ENCODE data around the gene DDX56. TPM values are rescaled to one million over a fixed set of nuclear protein-coding genes. Genes with fewer than 3 reads are reported as not detected.
A peak's percentile ranks its signal among the peaks of the same experiment; 100 is the strongest.
"Not testable (repeated sequence)": the region's sequence is repeated elsewhere in the genome, so short reads cannot be mapped to it uniquely, and the experiment has no call there.

Gene DDX56
- total RNA-seq, 1 experiment from 2014 or later = 124 TPM

DNA sequence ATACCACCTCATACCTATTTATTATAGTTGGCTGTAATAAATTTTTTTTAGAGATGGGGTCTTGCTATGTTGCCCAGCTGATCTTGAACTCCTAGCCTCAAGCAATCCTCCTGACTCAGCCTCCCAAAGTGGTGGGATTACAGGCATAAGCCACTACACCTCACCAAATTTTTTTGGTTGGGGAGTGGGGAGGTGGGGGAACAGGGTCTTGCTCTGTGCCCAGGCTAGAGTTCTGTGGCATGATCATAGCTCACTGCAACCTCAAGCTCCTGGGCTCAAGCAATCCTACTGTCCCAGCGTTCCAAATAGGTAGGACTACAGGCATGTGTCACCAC lies 28.8 kb upstream of the DDX56 start:
- no peak for DNase-seq (ENCODE audit: low spot score)
- in situ Hi-C loops (cut with HindIII; ENCODE audit: low sequenced_read_pairs) = no loop called here

DNA sequence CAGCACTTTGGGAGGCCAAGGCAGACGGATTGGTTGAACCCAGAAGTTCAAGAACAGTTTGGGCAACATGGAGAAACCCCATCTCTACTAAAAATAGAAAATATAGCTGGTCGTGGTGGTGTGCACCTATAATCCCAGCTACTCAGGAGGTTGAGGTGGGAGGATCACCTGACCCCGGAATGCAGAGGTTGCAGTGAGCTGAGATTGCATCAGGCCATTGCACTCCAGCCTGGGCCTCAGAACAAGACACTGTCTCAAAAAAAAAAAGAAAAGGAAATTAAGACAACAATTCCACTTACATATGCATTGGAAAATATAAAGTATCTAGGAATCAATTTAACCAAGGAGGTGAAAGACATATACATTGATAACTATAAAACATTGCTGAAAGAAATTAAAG lies 25.5 kb upstream of the DDX56 start:
- no peak for DNase-seq (ENCODE audit: low spot score)
- in situ Hi-C loops (cut with HindIII; ENCODE audit: low sequenced_read_pairs) = no loop called here

DNA sequence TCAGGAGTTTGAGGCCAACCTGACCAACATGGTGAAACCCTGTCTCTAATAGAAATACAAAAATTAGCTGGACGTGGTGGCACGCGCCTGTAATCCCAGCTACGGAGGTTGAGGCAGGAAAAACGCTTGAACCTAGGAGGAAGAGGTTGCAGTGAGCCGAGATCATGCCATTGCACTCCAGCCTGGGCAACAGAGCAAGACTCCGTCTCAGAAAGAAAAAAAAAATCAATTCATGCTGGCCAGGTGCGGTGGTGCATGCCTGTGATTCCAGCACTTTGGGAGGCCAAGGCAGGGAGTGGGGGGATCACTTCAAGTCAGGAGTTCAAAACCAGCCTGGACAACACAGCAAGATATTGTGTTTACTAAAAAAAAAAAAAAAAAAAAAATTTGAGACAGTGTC lies 23.5 kb upstream of the DDX56 start:
- in situ Hi-C loops (cut with HindIII; ENCODE audit: low sequenced_read_pairs); DNase-seq (ENCODE audit: low spot score): not testable (repeated sequence)

DNA sequence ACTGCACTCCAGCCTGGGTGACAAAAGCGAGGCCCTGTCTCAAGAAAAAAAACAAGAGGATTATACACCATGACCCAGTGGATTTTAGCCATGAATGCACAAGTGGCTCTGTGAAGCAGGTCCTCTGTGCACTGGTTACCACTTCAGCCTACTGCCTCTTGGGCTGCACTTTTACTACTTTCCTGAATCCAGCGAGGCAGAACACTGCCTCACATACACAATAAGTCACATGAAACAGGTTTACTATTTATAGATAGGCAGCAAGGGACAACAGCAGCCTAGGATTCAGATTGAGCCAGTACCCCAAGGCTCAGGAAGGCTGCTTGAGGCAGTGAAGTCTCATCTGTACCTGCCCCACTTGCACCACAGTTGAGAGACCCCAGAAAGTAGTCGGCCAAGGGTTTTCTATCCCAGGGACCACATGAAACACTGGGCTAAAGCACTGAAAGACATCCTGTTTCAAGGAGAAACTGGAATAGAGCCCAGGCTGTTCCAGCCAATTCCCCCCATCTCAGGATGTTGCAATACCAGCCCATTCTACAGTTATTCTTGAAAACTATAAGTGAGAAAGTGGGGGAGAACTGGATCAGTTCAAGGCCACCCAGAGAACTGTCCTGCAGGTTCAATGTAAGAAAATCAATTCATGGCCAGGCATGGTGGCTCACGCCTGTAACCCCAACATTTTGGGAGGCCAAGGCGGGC lies 22.4 kb upstream of the DDX56 start:
- DNase-seq (ENCODE audit: low spot score) = no peak
- in situ Hi-C loops (cut with HindIII; ENCODE audit: low sequenced_read_pairs) = no loop called here

DNA sequence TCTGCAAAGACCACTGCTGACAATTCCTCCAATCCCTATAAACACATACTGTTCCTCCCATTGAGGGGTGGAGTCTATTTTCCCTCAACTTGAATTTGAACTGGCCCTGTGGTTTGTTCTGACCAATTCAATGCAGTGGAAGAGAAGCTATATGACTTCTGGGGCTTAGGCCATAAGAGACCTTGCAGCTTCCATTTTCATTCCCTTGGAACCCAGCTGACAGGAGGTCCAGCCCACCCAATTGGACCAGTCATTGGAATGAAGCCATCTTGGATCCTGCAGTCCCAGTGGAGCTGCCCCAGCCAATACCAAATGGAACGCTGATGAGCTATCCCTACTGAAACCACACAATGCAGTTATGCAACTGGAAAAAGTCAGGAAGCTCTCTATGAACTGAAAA lies 17.2 kb upstream of the DDX56 start:
- in situ Hi-C loops (cut with HindIII; ENCODE audit: low sequenced_read_pairs) = no loop called here
- DNase-seq (ENCODE audit: low spot score) = no peak

DNA sequence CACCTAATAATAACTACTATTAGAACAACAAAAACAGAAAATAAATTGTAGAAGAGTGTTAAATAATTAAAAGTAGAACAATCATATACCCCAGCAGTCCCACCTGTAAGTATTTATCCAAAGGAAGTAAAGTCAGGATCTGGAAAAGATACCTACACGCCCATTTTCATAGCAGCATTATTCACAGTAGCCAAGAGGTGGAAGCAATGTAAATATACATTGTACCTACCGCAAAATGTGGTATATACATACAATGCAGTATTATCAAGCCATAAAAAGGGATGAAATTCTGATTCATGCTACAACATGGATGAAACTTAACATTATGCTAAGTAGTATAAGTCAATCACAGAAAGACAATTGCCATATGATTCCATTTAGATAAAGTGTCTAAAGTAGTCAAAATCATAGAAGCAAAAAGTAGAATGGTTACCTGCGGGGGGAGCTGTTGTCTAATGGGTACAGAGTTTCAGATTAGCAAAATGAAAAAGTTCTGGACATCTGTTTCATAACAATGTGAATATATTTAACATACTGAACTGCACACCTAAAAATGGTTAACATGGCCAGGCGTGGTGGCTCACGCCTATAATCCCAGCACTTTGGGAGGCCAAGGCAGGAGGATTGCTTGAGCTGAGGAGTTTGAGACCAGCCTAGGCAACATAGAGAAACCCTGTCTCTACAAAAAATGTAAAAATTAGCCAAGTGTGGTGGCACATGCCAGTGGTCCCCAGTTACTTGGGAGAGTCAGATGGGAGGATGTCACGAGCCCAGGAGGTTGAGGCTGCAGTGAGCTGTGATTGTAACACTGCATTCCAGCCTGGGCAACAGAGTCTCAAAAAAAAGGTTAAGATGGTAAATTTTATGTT lies 14.4 kb upstream of the DDX56 start:
- peak; percentile 50 for DNase-seq (ENCODE audit: low spot score)
- in situ Hi-C loops (cut with HindIII; ENCODE audit: low sequenced_read_pairs) = no loop called here

DNA sequence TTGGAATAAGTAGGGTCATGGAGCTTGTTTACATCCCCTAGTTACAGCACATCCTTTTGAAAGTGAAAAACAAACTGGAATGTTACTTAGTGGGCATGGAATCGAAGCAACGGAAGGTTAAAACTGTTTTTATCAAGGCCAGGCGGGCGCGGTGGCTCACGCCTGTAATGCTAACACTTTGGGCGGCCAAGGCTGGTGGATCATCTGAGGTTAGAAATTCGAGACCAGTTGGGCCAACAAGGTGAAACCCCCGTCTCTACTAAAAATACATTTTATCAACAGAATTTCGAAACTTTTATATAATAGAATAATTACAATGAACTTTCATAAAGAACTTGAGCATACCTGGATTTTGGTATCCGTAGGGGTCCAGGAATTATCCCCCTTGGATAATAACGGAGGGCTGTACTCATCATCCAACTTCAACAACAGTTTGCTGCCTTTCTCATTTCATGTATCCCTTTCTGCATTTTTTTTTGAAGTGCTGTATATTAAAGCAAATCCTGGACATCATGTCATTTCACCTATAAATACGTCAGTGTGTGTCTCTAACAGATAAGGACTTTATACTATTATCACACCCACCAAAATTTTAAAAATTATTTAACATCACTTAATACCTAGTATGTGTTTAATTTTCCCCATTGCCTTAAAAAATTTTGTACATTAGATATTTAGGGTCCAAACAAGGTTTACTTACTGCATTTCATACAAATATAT lies 9.6 kb upstream of the DDX56 start:
- in situ Hi-C loops (cut with HindIII; ENCODE audit: low sequenced_read_pairs) = no loop called here

DNA sequence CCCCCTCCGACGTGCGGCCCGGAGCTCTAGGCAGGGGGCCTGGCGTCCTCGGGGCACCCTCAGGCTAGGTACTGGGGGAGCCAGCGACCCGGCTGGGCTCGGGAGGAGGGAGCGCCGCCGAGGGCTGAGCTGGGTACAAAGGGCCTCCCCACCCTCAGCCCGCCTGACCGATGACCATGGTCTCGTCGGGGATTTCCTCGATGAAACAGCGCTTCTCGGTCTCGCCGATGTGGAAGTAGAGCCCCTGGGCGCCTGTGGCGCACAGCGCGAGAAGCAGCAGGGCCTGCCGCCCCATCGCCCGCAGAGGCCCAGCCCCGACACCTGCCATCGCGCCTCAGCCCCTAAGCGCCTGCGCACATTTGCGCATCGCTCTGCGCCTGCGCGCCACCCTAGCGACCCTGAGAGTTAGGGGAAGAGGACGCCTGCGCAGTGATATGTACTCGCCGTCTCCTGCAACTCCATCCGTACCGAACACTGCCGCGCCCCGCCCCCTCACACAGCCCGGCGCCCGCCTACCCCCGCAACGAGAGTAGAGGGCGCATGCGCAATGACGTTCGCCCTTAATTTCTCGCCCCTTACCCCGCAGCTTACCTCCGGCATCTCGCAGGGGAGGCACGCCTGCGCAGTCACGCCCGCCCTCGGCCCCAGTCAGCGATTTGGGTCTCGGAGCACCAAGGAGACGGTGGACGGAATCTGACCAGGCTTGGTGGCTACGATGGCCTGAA lies 8.3 kb upstream of the DDX56 start, which contains the start of gene TMED4:
TMED4 (minus strand) TSS at position 353 of the 725 bp plus-strand sequence; CDS start at position 328, 25 bp downstream.
- in situ Hi-C loops (cut with HindIII; ENCODE audit: low sequenced_read_pairs) = no loop called here
- DNase-seq (ENCODE audit: low spot score) = peak; percentile 98

More for the DNA sequence above, 9.6 kb upstream of the DDX56 start:
- DNase-seq (ENCODE audit: low spot score) = no peak

DNA sequence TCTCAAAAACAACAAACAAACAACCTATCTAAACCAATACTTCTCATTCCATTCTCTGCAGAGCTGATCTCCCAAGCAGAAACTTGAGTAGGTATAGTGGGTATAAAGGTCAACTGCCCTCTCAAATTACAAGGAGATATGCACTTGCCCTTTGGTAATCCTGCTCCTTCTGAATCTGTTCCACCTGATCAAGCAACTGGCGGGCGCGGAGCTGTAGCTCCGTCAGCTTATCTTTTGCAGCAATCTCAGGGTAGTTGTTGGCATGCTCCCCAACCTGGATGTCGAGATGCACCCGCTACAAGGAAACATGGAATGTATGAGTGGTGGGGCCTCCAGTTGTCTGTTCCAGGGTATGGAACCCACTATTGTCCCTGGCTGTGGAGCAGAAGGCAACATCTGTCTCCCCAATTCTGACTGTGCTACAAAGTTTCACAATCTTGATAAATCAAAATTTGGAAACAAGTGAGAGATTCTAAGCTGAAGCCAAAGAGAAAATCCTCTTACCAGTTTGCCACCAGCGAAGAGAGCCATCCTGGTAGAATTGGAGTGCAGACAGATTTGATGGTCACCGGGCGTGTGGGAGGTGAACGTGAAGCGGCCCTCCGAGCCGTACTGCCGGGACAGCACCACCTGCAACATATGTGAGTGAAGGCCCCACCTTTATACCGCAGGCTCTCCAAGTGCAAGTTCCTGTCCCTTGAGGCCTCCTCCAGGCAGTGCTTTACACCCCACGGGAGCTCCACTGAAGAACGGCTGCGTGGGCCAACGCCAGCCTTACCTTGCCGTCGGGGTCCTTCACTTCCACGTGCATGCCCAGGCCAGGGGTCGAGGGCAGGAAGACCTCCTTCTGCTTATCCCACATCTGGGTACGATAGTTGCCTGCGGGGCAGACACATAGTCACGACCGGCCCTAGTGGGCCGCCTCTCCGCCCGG lies 7.5 kb upstream of the DDX56 start:
- in situ Hi-C loops (cut with HindIII; ENCODE audit: low sequenced_read_pairs) = no loop called here
- DNase-seq (ENCODE audit: low spot score) = no peak

DNA sequence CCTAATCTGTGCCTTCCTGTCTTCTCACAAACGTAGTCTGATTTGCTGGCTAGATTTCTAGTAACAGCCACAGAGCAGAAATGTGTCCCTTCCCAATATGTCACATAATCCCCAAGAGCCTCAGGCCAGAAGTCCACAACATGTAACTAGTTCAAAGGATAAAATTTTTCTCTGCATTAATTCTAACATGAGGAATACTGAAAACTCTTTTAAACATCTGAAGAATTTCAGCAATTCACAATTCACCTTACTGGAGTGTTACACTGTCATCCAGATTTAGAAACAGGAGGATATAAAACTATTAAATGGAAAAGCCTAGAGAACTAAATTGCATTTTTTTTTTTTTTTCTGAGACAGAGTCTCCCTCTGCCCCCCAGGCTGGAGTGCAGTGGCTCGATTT lies 2.5 kb upstream of the DDX56 start:
- in situ Hi-C loops (cut with HindIII; ENCODE audit: low sequenced_read_pairs) = no loop called here

DNA sequence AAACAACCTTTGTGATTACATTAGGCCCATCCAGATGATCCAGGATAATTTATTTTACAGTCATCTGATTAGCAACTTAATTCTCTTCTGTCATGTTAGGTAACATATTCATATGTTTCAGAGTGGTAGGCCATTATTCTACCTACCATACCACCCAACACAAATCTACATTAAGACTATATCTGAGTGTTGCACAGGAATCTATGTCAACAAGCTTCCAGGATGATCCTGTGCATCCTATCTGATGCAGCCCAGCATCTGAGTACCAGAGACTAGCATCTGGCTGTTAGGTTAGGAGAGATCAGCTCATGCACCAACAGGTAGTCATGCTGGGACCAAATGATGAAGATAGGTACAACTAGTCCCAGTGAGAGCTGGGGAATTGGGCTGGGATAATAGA lies 1.3 kb upstream of the DDX56 start:
- in situ Hi-C loops (cut with HindIII; ENCODE audit: low sequenced_read_pairs) = no loop called here
- no peak for DNase-seq (ENCODE audit: low spot score)

More for the DNA sequence above, 2.5 kb upstream of the DDX56 start:
- no peak for DNase-seq (ENCODE audit: low spot score)

DNA sequence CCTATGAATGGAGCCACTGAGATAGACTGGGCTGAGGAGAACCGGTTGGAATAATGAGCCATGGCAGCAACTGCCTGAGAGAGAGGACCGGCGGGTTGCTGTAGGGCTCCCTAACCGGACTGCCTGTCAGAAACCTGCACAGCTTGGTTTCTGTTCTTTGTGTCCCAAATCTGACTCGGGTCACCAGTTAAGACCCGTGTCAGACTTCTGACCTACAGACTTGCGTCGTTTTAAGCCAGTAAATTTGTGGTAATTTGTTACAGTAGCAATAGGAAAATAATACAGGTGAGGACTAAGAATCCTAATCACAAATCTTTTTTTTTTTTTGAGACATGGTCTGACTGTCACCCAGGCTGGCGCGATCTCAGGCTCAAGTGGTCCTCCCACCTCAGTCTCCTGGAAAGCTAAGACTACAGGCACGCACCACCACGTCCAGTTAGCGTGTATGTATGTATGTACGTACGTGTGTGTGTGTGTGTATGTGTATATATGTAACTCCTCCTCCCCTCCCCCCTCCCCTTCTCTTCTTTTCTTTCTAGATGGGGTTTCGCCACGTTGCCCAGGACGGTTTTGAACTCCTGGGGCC lies 672 bp upstream of the DDX56 start:
- in situ Hi-C loops (cut with HindIII; ENCODE audit: low sequenced_read_pairs) = loop anchor here (25.0 kb wide), 1 partner anchor 137 kb away; no protein-coding TSS in a partner anchor
- no peak for DNase-seq (ENCODE audit: low spot score)

DNA sequence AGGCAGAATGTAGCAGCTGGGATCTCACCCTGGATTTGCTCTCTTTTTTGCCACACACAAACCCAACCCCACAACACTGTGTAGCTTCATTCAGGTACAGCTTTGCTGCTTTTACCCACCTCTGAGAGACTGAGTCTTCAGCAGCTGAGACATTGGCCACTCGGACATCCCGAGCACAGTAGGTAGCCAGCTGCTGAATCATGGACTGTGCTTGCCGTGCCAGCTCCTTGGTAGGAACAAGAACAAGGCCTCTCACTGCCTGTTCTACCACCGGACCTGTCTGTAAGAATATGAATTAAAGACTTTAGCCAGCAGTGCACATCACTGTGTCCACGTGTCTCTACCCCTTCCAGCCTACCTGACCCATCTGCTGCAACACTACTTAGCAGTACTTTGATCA lies 937 bp downstream of the DDX56 start:
- in situ Hi-C loops (cut with HindIII; ENCODE audit: low sequenced_read_pairs) = loop anchor here (25.0 kb wide), 1 partner anchor 135 kb away; no protein-coding TSS in a partner anchor
- DNase-seq (ENCODE audit: low spot score) = no peak

DNA sequence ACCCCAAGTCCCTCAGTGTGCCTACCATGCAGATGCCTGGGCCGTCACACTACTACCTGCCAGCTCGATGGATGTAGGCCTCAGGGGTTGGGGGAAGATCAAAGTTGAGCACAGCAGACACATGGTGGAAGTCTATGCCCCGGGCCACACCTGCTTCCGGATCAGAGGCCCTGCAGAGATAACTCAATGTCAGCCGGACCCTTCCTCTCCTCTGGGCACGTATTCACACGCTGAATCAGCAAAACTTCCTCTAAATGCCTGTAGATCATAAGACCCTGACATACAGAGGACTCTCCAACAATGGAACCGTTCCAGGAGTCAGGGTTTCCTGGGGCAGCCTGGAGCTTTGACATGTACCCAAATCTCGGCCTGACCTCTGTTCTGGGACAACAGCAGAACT lies 3.7 kb downstream of the DDX56 start:
- in situ Hi-C loops (cut with HindIII; ENCODE audit: low sequenced_read_pairs) = loop anchor here (25.0 kb wide), 1 partner anchor 133 kb away; no protein-coding TSS in a partner anchor
- DNase-seq (ENCODE audit: low spot score) = no peak

DNA sequence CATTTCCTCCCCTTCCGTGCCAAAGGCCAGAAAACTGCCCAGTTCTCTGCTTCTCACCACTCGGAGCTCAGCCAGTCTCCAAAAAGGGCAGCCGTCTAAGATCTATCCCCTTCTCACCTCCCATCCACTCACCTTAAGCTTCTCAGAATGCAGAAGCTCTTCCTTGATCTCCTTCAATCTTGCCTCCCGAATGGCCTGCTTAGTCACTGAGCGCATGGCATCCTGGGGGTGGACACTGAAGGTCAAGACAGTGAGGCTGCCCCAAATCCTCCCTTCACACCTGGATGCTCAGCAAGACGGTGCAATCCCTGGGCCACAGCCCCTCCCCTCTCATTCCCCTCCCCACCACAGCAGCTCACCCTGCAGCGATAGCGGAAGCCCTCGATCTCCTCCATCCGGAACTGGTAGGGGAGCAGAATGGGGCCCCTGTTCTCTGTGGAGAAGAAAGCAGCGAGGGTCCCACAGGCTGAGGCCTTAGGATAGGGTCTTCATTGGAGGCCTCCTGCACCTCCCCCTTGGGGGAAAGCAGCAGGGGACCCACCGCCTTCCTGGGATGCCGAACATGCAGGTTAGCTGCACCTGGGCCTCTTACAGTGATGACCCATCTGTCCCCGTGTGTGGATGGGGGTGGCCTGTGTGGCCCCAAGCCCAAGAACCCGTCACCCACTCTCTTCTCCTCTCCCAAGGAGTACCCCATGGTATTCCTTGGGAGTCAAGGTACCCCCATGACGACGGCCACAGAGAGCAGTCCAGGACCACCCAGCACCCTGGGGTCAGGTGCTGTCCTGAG lies 4.7 kb downstream of the DDX56 start:
- no peak for DNase-seq (ENCODE audit: low spot score)
- in situ Hi-C loops (cut with HindIII; ENCODE audit: low sequenced_read_pairs) = loop anchor here (25.0 kb wide), 1 partner anchor 132 kb away; no protein-coding TSS in a partner anchor

DNA sequence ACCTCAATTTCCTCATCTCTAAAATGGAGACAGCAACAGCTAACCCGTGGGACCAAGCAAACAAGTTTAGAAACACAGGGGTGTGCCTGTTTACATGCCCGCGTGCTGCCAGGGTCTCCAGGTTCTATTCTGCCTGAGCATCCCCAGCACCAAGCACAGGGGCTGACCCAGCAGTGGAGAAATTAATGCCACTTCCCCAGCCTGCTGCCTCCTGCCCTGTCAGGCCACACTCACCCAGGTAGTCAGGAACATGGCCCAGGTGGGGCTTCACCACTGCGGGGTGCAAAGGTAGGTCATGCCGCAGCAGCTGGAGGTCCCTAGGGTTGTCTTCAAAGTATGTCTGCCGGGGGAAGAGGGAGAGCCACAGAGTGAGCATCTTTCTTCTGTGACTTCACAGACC lies 5.8 kb downstream of the DDX56 start:
- in situ Hi-C loops (cut with HindIII; ENCODE audit: low sequenced_read_pairs) = loop anchor here (25.0 kb wide), 1 partner anchor 131 kb away; no protein-coding TSS in a partner anchor
- DNase-seq (ENCODE audit: low spot score) = no peak

DNA sequence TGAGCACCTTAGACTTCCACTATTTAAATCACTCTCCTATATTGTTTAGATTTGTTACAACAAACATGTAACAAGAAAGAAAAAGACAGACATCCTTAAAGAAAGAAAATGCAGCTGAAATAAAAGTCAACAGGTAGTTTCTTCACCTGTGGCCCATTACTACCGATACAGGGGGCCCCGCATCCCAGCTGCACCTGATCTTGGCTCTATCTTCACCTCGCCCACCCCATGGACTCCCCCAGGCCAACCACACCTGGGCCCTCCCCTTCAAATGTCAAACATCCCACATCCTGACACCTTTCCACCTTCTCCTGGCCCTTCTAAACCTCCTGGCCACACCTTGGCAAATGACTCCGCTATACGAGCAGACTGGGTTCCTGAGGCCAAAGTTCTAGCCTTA lies 7.0 kb downstream of the DDX56 start:
- in situ Hi-C loops (cut with HindIII; ENCODE audit: low sequenced_read_pairs) = loop anchor here (25.0 kb wide), 1 partner anchor 129 kb away; no protein-coding TSS in a partner anchor
- DNase-seq (ENCODE audit: low spot score) = no peak

Measured in G401 (cell line).